ENCODE measurements around the gene EGLN3.

DNA sequence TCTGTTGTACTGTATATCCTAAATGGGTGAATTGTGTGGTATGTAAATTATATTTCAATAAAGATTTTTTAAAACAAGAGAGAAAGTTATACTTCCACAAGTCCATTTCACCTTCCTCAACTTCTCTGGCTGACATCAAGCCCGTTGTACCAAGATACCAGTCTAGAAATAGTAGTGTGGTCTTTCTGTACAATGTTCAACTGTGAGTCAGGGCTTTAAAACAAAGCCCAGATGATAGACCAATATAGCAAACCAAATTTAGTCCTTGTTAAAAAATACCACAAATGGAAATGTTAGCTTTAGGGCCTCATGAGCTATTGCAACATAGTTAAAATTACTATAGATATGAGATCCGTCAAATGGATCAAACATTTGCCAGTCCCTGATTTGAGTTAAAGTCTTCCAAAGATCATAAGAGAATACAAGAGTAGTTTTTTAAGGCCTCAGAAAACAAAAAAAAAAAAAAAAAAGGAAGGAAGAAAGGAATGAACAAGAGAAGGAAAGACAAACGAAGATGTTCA is 49.0 kb upstream of the EGLN3 start:
- TF ChIP-seq, protein P1, sequence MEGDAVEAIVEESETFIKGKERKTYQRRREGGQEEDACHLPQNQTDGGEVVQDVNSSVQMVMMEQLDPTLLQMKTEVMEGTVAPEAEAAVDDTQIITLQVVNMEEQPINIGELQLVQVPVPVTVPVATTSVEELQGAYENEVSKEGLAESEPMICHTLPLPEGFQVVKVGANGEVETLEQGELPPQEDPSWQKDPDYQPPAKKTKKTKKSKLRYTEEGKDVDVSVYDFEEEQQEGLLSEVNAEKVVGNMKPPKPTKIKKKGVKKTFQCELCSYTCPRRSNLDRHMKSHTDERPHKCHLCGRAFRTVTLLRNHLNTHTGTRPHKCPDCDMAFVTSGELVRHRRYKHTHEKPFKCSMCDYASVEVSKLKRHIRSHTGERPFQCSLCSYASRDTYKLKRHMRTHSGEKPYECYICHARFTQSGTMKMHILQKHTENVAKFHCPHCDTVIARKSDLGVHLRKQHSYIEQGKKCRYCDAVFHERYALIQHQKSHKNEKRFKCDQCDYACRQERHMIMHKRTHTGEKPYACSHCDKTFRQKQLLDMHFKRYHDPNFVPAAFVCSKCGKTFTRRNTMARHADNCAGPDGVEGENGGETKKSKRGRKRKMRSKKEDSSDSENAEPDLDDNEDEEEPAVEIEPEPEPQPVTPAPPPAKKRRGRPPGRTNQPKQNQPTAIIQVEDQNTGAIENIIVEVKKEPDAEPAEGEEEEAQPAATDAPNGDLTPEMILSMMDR (IDR thresholded peaks at IDR 0.05 in 4 of 5, conservative IDR thresholded peaks at IDR 0.05 in 1 of 5), result no peak
- TF ChIP-seq POLR2A (IDR thresholded peaks at IDR 0.05), result no peak
